SK-N-SH treated with all-trans-retinoic acid at 6 μM for 48 hours (cell line): Measurements from ENCODE around the gene LBH.

Experiments used
- ATAC-seq: fragments of 200-7000 bp; cut with Tn5 transposase; 3 replicates; pipeline ENCODE4 v1.9.1; 2020; ENCODE audit warnings: mild to moderate bottlenecking, moderate library complexity
- BACH2 ChIP-seq: fragments of 250-450 bp; sonication (Bioruptor Pico); IDR thresholded peaks from 2 replicates; pipeline ENCODE4 v1.9.0; 2021; ENCODE audit warnings: mild to moderate bottlenecking, borderline replicate concordance
- CSDC2 ChIP-seq: fragments of 250-450 bp; sonication (Bioruptor Pico); IDR thresholded peaks from 2 replicates; pipeline ENCODE4 v1.5.0; 2020; ENCODE audit warnings: mild to moderate bottlenecking, moderate library complexity
- CSRNP3 ChIP-seq: fragments of 250-450 bp; sonication (Bioruptor Pico); IDR thresholded peaks from 2 replicates; pipeline ENCODE4 v1.5.1; 2021; ENCODE audit warnings: mild to moderate bottlenecking, moderate library complexity
- ESRRG ChIP-seq: fragments of 250-450 bp; sonication (Bioruptor Pico); IDR thresholded peaks from 2 replicates; pipeline ENCODE4 v1.6.1; 2021; ENCODE audit warnings: mild to moderate bottlenecking
- GLIS3 ChIP-seq: fragments of 250-450 bp; sonication (Bioruptor Pico); IDR thresholded peaks from 2 replicates; pipeline ENCODE4 v1.5.0; 2020; ENCODE audit warnings: mild to moderate bottlenecking, moderate library complexity
- ISL1 ChIP-seq: fragments of 250-450 bp; sonication (Bioruptor Pico); IDR thresholded peaks from 2 replicates; pipeline ENCODE4 v2.1.2; 2022; ENCODE audit warnings: mild to moderate bottlenecking, moderate library complexity
- OSR1 ChIP-seq: fragments of 250-450 bp; sonication (Bioruptor Pico); IDR thresholded peaks from 2 replicates; pipeline ENCODE4 v1.8.0; 2022; ENCODE audit warnings: moderate library complexity, mild to moderate bottlenecking, inconsistent platforms
- RARB ChIP-seq: fragments of 250-450 bp; sonication (Bioruptor Pico); IDR thresholded peaks from 2 replicates; pipeline ENCODE4 v1.8.0; 2021; ENCODE audit warnings: mild to moderate bottlenecking, moderate library complexity
- SNAI2 ChIP-seq: fragments of 250-450 bp; sonication (Bioruptor Pico); IDR thresholded peaks from 2 replicates; pipeline ENCODE4 v1.5.0; 2020; ENCODE audit warnings: mild to moderate bottlenecking, moderate library complexity
- TCF4 ChIP-seq: fragments of 250-450 bp; sonication (Bioruptor Pico); IDR thresholded peaks from 2 replicates; pipeline ENCODE4 v1.8.0; 2021; ENCODE audit warnings: mild to moderate bottlenecking, moderate library complexity, borderline replicate concordance
- TOX ChIP-seq: fragments of 250-450 bp; sonication (Bioruptor Pico); IDR thresholded peaks from 2 replicates; pipeline ENCODE4 v1.8.0; 2021; ENCODE audit warnings: mild to moderate bottlenecking, moderate library complexity, borderline replicate concordance
- TSHZ2 ChIP-seq: fragments of 250-450 bp; sonication (Bioruptor Pico); IDR thresholded peaks from 2 replicates; pipeline ENCODE4 v1.5.0; 2020; ENCODE audit warnings: mild to moderate bottlenecking, moderate library complexity
- ZFP3 ChIP-seq: fragments of 250-450 bp; sonication (Bioruptor Pico); IDR thresholded peaks from 2 replicates; pipeline ENCODE4 v1.5.0; 2020; ENCODE audit warnings: mild to moderate bottlenecking, moderate library complexity
- ZFP30 ChIP-seq: fragments of 450-650 bp; formaldehyde crosslinking; IDR thresholded peaks from 2 replicates; pipeline ENCODE4 v1.5.0; 2022; ENCODE audit warnings: mild to moderate bottlenecking, moderate library complexity
- ZNF565 ChIP-seq: fragments of 450-650 bp; formaldehyde crosslinking; conservative IDR thresholded peaks from 2 replicates; pipeline ENCODE4 v1.5.0; 2020; ENCODE audit warnings: low read depth, mild to moderate bottlenecking, moderate library complexity
- ZNF70 ChIP-seq: fragments of 450-650 bp; formaldehyde crosslinking; IDR thresholded peaks from 2 replicates; pipeline ENCODE4 v1.5.0; 2020; ENCODE audit warnings: mild to moderate bottlenecking, moderate library complexity
- ZNF8 ChIP-seq: fragments of 450-650 bp; formaldehyde crosslinking; IDR thresholded peaks from 2 replicates; pipeline ENCODE4 v1.5.0; 2020; ENCODE audit warnings: mild to moderate bottlenecking, moderate library complexity
- TF ChIP-seq, protein P1 (sequence below): fragments of 250-450 bp; sonication (Bioruptor Pico); IDR thresholded peaks from 2 replicates; pipeline ENCODE4 v1.8.0; 2021; ENCODE audit warnings: low read depth, mild to moderate bottlenecking, moderate library complexity, borderline replicate concordance

The LBH gene

GRCh38 chr2:30305235-30305634 lies 73.9 kb downstream of the LBH start:
- TF ChIP-seq, protein P1, sequence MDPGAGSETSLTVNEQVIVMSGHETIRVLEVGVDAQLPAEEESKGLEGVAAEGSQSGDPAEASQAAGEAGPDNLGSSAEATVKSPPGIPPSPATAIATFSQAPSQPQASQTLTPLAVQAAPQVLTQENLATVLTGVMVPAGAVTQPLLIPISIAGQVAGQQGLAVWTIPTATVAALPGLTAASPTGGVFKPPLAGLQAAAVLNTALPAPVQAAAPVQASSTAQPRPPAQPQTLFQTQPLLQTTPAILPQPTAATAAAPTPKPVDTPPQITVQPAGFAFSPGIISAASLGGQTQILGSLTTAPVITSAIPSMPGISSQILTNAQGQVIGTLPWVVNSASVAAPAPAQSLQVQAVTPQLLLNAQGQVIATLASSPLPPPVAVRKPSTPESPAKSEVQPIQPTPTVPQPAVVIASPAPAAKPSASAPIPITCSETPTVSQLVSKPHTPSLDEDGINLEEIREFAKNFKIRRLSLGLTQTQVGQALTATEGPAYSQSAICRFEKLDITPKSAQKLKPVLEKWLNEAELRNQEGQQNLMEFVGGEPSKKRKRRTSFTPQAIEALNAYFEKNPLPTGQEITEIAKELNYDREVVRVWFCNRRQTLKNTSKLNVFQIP (CRISPR knock-in tag): no peak
- TF ChIP-seq OSR1 (CRISPR knock-in tag) (no peak), ZNF8 (CRISPR knock-in tag) (no peak), RARB (CRISPR knock-in tag) (no peak), ESRRG (CRISPR knock-in tag) (no peak), CSRNP3 (CRISPR knock-in tag) (no peak), SNAI2 (no peak), ZFP3 (CRISPR knock-in tag) (no peak), TCF4 (no peak), CSDC2 (CRISPR knock-in tag) (no peak), ZNF70 (CRISPR knock-in tag) (no peak), ISL1 (CRISPR knock-in tag) (no peak)
- ATAC-seq: no peak

DNA sequence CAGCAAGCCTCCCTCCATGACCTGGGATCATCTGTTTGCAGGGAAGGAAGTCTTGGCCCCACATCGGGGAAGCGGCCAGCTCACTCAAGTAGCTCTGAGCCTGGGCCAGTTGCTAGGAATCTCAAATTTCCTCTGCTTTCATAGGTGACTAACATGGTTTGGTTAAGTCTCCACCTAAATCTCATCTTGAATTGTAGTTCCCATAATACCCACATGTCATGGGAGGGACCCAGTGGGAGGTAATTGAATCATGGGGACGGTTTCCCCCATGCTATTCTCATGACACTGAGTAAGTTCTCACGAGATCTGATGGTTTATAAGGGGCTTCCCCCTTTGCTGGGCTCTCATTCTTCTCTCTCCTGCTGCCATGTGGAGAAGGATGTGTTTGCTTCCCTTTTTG lies 75.2 kb downstream of the LBH start:
- TF ChIP-seq ZNF70 (CRISPR knock-in tag): no peak
- ATAC-seq: no peak

- no peak for TF ChIP-seq RARB (CRISPR knock-in tag)
- no peak for TF ChIP-seq ISL1 (CRISPR knock-in tag)
- no peak for TF ChIP-seq ZFP3 (CRISPR knock-in tag)
- TF ChIP-seq GLIS3 (CRISPR knock-in tag): no peak
- no peak for TF ChIP-seq ZFP30
- TF ChIP-seq CSRNP3 (CRISPR knock-in tag): no peak
- no peak for TF ChIP-seq ESRRG (CRISPR knock-in tag)
- TF ChIP-seq TCF4: no peak
- no peak for TF ChIP-seq ZNF565 (CRISPR knock-in tag)
- TF ChIP-seq TOX (CRISPR knock-in tag): no peak
- no peak for TF ChIP-seq TSHZ2 (CRISPR knock-in tag)
- TF ChIP-seq BACH2 (CRISPR knock-in tag): no peak
- no peak for TF ChIP-seq SNAI2
- TF ChIP-seq, protein P1 (CRISPR knock-in tag): no peak
- no peak for TF ChIP-seq ZNF70 (CRISPR knock-in tag)
- no peak for TF ChIP-seq CSDC2 (CRISPR knock-in tag)
- TF ChIP-seq, all 23 proteins: peak for 0
- no peak for ATAC-seq
Measured at GRCh38 chr2:30308280-30308679, 76.9 kb downstream of the LBH start.
